Karpas-422 (cell line): ENCODE data around the gene DIAPH1. TPM values are rescaled to one million over a fixed set of nuclear protein-coding genes. Genes with fewer than 3 reads are reported as not detected.

Experiments
- DNase-seq: peaks from one replicate; pipeline ENCODE4 v3.0.0-alpha.2; 2015
- H2AFZ ChIP-seq: fragments of 200-600 bp; sonication (generic); 2 replicates; pipeline ENCODE4 v1.6.1; 2014; ENCODE audit warnings: antibody characterized with exemption, low read length, mixed read lengths
- H3K27ac ChIP-seq: fragments of 200-600 bp; sonication (generic); 2 replicates; pipeline ENCODE4 v1.5.1; 2014; ENCODE audit warnings: mild to moderate bottlenecking, low read length, moderate library complexity
- H3K27me3 ChIP-seq: fragments of 200-600 bp; sonication (generic); 2 replicates; pipeline ENCODE4 v1.6.1; 2014; ENCODE audit warnings: low read length, mixed read lengths
- H3K36me3 ChIP-seq: fragments of 200-600 bp; sonication (generic); 2 replicates; pipeline ENCODE4 v1.6.1; 2014; ENCODE audit warnings: low read length, mixed read lengths; ENCODE audit not compliant: insufficient read depth
- H3K4me1 ChIP-seq: fragments of 200-600 bp; sonication (generic); 2 replicates; pipeline ENCODE4 v1.6.1; 2014; ENCODE audit warnings: mild to moderate bottlenecking, low read length, mixed read lengths
- H3K4me2 ChIP-seq: fragments of 200-600 bp; sonication (generic); 2 replicates; pipeline ENCODE4 v1.6.1; 2014; ENCODE audit warnings: low read length, low read depth, mild to moderate bottlenecking; ENCODE audit not compliant: poor library complexity, severe bottlenecking
- H3K4me3 ChIP-seq: fragments of 200-600 bp; sonication (generic); 2 replicates; pipeline ENCODE4 v1.5.1; 2014; ENCODE audit warnings: mild to moderate bottlenecking, antibody characterized with exemption, low read length, mixed read lengths
- H3K79me2 ChIP-seq: fragments of 200-600 bp; sonication (generic); 2 replicates; pipeline ENCODE4 v1.6.1; 2014; ENCODE audit warnings: mild to moderate bottlenecking, low read length, mixed read lengths
- H3K9ac ChIP-seq: fragments of 200-600 bp; sonication (generic); 2 replicates; pipeline ENCODE4 v1.6.0; 2014; ENCODE audit warnings: low read length
- H3K9me2 ChIP-seq: fragments of 200-600 bp; sonication (generic), shearing (Covaris generic); replicated peaks from 2 replicates; pipeline ENCODE4 v1.6.0; 2014; ENCODE audit warnings: mild to moderate bottlenecking, low read length, moderate library complexity; ENCODE audit not compliant: insufficient read depth
- H3K9me3 ChIP-seq: fragments of 300-700, 200-600 bp; sonication (generic); 2 replicates; pipeline ENCODE4 v1.6.1; 2014; ENCODE audit warnings: low read length, mixed read lengths
- H4K20me1 ChIP-seq: fragments of 200-600 bp; sonication (generic); 2 replicates; pipeline ENCODE4 v1.6.1; 2014; ENCODE audit warnings: mild to moderate bottlenecking, antibody characterized with exemption, low read length, low read depth; ENCODE audit not compliant: insufficient read depth
- total RNA-seq: library from RNA; depleted of rRNA; stranded (reverse); fragments of >200 nt; shearing (Covaris generic); gene quantifications from 2 replicates; pipeline ENCODE4 v1.2.3, GENCODE V29; 2014; ENCODE audit warnings: low replicate concordance

The DIAPH1 gene
- total RNA-seq, 1 experiment from 2014 or later = 181 TPM

- no peaks in the 10 kb centered on the region for H3K9me2 ChIP-seq
- H2AFZ ChIP-seq = no peak overlapping the region
- no peaks in the 10 kb centered on the region for H3K27me3 ChIP-seq
- no peak for DNase-seq
- H3K9me3 ChIP-seq = no peaks in the 10 kb centered on the region
- H3K36me3 ChIP-seq = peaks cover 9% of the 10 kb centered on the region; the same call in 1 of the 2 replicates
- H3K4me1 ChIP-seq = peaks cover 8% of the 10 kb centered on the region
- no peak overlapping the region for H3K9ac ChIP-seq
- no peak overlapping the region for H3K4me3 ChIP-seq
- peaks cover 73% of the 10 kb centered on the region for H3K79me2 ChIP-seq
- H3K4me2 ChIP-seq = no peak overlapping the region
- H4K20me1 ChIP-seq = no peaks in the 10 kb centered on the region
- H3K27ac ChIP-seq = peak overlapping the region; percentile 9; the same call in 1 of the 2 replicates
Measured at GRCh38 chr5:141493500-141494422, 125.0 kb downstream of the DIAPH1 start.

GRCh38 chr5:141492168-141492885 is 126.5 kb downstream of the DIAPH1 start:
- Histone ChIP-seq H2AFZ (no peak overlapping the region), H3K4me3 (no peak overlapping the region), H3K27me3 (no peaks in the 10 kb centered on the region), H3K4me2 (no peak overlapping the region), H3K9me2 (no peaks in the 10 kb centered on the region), H3K9me3 (no peaks in the 10 kb centered on the region), H3K27ac (peak overlapping the region; percentile 9; the same call in 1 of the 2 replicates), H4K20me1 (no peaks in the 10 kb centered on the region; the same call in 1 of the 2 replicates), H3K9ac (no peak overlapping the region), H3K79me2 (peaks cover 81% of the 10 kb centered on the region), H3K36me3 (peaks cover 13% of the 10 kb centered on the region; the same call in 1 of the 2 replicates), H3K4me1 (peaks cover 8% of the 10 kb centered on the region)
- DNase-seq = no peak

- Histone ChIP-seq H2AFZ (no peak overlapping the region), H3K27ac (no peak overlapping the region), H3K4me3 (no peak overlapping the region), H3K9ac (no peak overlapping the region), H3K79me2 (peaks cover 88% of the 10 kb centered on the region), H3K36me3 (peaks cover 20% of the 10 kb centered on the region), H3K4me2 (no peak overlapping the region), H3K9me3 (no peaks in the 10 kb centered on the region), H3K4me1 (peaks cover 8% of the 10 kb centered on the region), H4K20me1 (no peaks in the 10 kb centered on the region; the same call in 1 of the 2 replicates), H3K9me2 (no peaks in the 10 kb centered on the region), H3K27me3 (no peaks in the 10 kb centered on the region)
- no peak for DNase-seq
Measured at GRCh38 chr5:141491323-141492167, 127.3 kb downstream of the DIAPH1 start.

GRCh38 chr5:141490771-141491170 is 128.0 kb downstream of the DIAPH1 start:
- peaks cover 20% of the 10 kb centered on the region for H3K36me3 ChIP-seq
- no peaks in the 10 kb centered on the region for H3K27me3 ChIP-seq

GRCh38 chr5:141490271-141490670 is 128.5 kb downstream of the DIAPH1 start:
- Histone ChIP-seq H4K20me1 (no peaks in the 10 kb centered on the region; the same call in 1 of the 2 replicates), H3K27me3 (no peaks in the 10 kb centered on the region), H3K79me2 (peaks cover 91% of the 10 kb centered on the region), H3K4me3 (no peak overlapping the region), H2AFZ (no peak overlapping the region), H3K4me2 (no peak overlapping the region), H3K9me3 (no peaks in the 10 kb centered on the region), H3K36me3 (peaks cover 20% of the 10 kb centered on the region), H3K4me1 (peaks cover 8% of the 10 kb centered on the region), H3K27ac (no peak overlapping the region), H3K9ac (no peak overlapping the region), H3K9me2 (no peaks in the 10 kb centered on the region)
- DNase-seq = no peak

More at GRCh38 chr5:141490771-141491170, 128.0 kb downstream of the DIAPH1 start:
- peaks cover 8% of the 10 kb centered on the region for H3K4me1 ChIP-seq
- H3K9me2 ChIP-seq = no peaks in the 10 kb centered on the region
- H2AFZ ChIP-seq = no peak overlapping the region
- no peak overlapping the region for H3K27ac ChIP-seq
- H3K9me3 ChIP-seq = no peaks in the 10 kb centered on the region
- H3K79me2 ChIP-seq = peaks cover 90% of the 10 kb centered on the region
- H3K4me2 ChIP-seq = no peak overlapping the region
- H3K4me3 ChIP-seq = no peak overlapping the region
- DNase-seq = no peak
- H4K20me1 ChIP-seq = no peaks in the 10 kb centered on the region; the same call in 1 of the 2 replicates
- no peak overlapping the region for H3K9ac ChIP-seq

- H3K27me3 ChIP-seq = no peaks in the 10 kb centered on the region
- DNase-seq = no peak
Measured at GRCh38 chr5:141489841-141490240, 129.0 kb downstream of the DIAPH1 start.

GRCh38 chr5:141488591-141489561 is 129.9 kb downstream of the DIAPH1 start, which contains the start of gene PCDHGC5:
PCDHGC5 (plus strand) TSS chr5:141489081; CDS start chr5:141489241, 160 bp downstream.
- no peaks in the 10 kb centered on the region for H3K9me2 ChIP-seq
- no peak within 1 kb of the TSS for H3K9ac ChIP-seq
- peaks cover 95% of the 10 kb centered on the region for H3K79me2 ChIP-seq
- no peak within 1 kb of the TSS for H3K4me2 ChIP-seq
- no peaks in the 10 kb centered on the region for H3K27me3 ChIP-seq
- no peak within 1 kb of the TSS for H2AFZ ChIP-seq
- peaks cover 5% of the 10 kb centered on the region for H4K20me1 ChIP-seq
- H3K4me1 ChIP-seq = peaks cover 8% of the 10 kb centered on the region
- H3K36me3 ChIP-seq = peaks cover 20% of the 10 kb centered on the region
- H3K27ac ChIP-seq = no peak within 1 kb of the TSS
- no peak for DNase-seq
- H3K9me3 ChIP-seq = no peaks in the 10 kb centered on the region
- no peak within 1 kb of the TSS for H3K4me3 ChIP-seq

More at GRCh38 chr5:141489841-141490240, 129.0 kb downstream of the DIAPH1 start:
- Histone ChIP-seq H3K36me3 (peaks cover 20% of the 10 kb centered on the region), H3K4me2 (no peak overlapping the region), H3K9me3 (no peaks in the 10 kb centered on the region), H2AFZ (no peak overlapping the region), H3K9ac (no peak overlapping the region), H3K4me1 (peaks cover 8% of the 10 kb centered on the region), H3K79me2 (peaks cover 91% of the 10 kb centered on the region), H3K27ac (no peak overlapping the region), H4K20me1 (no peaks in the 10 kb centered on the region; the same call in 1 of the 2 replicates), H3K4me3 (no peak overlapping the region), H3K9me2 (no peaks in the 10 kb centered on the region)
